Heart left ventricle (tissue), 13 donors: ENCODE results near the gene RHAG.

Source experiments
- POLR2A ChIP-seq, 2 donors: fragments of 450-650 bp; IDR thresholded peaks; one replicate each; pipeline ENCODE4 v1.6.1; 2017; ENCODE audit warnings: antibody characterized with exemption in 2 of 2, mild to moderate bottlenecking in 2 of 2, moderate library complexity in 2 of 2
- TF ChIP-seq, protein P1 (sequence below), 12 donors: fragments of 200-600 bp; sonication (generic) in 4 of 12; IDR thresholded peaks; one replicate each; pipeline versions ENCODE4 v1.5.0 to v1.8.0; 2018 to 2022; ENCODE audit warnings: antibody characterized with exemption in 12 of 12, mild to moderate bottlenecking in 5 of 12
- donor health status: ischemic (EF 13 %, LVEDD 7.1; RV severe dilation, severe dysfunction).
- donor health status: DM: no; HTN: yes; CAD: no.
- donor health status: DM: no; HTN: no; CAD: no.
- donor health status: ischemic (EF 25% LVEDD 6.9; RV normal size, moderate dysfunction).
- donor health status: ischemic (EF 25% LVEDD 5.7; RV mildly dilated, moderate dysfunction).
- donor health status: ischemic (EF 35%, LVEDD 5.7; RV mildly dilated, moderate dysfunction).
- donor health status: nonischemic (EF 11% LVEDD 7.7; RV severe dilation, severe dysfunction).
- donor health status: DM: yes; HTN: yes; CAD: no.
- donor health status: PGD.
- donor health status: ischemic (EF 29% LVEDD 5.4; RV normal size, mild dysfunction).
- donor health status: nonischemic (EF 23%, LVEDD 6.1; RV moderate dilation, normal function).

GRCh38 chr6:49636713-49637349 is at the start of gene RHAG:
- TF ChIP-seq, protein P1, sequence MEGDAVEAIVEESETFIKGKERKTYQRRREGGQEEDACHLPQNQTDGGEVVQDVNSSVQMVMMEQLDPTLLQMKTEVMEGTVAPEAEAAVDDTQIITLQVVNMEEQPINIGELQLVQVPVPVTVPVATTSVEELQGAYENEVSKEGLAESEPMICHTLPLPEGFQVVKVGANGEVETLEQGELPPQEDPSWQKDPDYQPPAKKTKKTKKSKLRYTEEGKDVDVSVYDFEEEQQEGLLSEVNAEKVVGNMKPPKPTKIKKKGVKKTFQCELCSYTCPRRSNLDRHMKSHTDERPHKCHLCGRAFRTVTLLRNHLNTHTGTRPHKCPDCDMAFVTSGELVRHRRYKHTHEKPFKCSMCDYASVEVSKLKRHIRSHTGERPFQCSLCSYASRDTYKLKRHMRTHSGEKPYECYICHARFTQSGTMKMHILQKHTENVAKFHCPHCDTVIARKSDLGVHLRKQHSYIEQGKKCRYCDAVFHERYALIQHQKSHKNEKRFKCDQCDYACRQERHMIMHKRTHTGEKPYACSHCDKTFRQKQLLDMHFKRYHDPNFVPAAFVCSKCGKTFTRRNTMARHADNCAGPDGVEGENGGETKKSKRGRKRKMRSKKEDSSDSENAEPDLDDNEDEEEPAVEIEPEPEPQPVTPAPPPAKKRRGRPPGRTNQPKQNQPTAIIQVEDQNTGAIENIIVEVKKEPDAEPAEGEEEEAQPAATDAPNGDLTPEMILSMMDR (IDR thresholded peaks at IDR 0.05), result no peak
- no peak for TF ChIP-seq POLR2A (IDR thresholded peaks at IDR 0.05)
